Measurements from ENCODE around the gene ABCC2. TPM values are rescaled to one million over a fixed set of nuclear protein-coding genes. Genes with fewer than 3 reads are reported as not detected.

The ABCC2 gene
- total and polyA plus RNA-seq, 2 of the 4 experiments (the other 2 are of a cell fraction) = 0.21 to 0.36 TPM

GRCh38 chr10:99874341-99875085 is 92.1 kb downstream of the ABCC2 start:
- peaks cover 7% of the 10 kb centered on the region; the same call in 1 of the 2 replicates for H4K20me1 ChIP-seq (ENCODE audit: insufficient read depth, low read length)
- ATAC-seq (ENCODE audit: low read depth) (no peak), DNase-seq (no peak)
- H3K27ac ChIP-seq (ENCODE audit: insufficient read depth, low read length) = no peak overlapping the region
- H2BK5ac ChIP-seq (ENCODE audit: low read depth, low read length, poor library complexity, severe bottlenecking) = no peak overlapping the region
- WGBS, 2 experiments (ENCODE audit: extremely low coverage in 2 of 2, insufficient read length in 1 of 2) = 96% methylated on average over 2 of the region's 9 CpGs; no CpG with 5 or more reads in 1 of the 2 experiments
- peaks cover 6% of the 10 kb centered on the region; the same call in 1 of the 2 replicates for H3K4me1 ChIP-seq (ENCODE audit: control insufficient read depth, insufficient read depth, low read length)
- in situ Hi-C loops (cut with MboI; ENCODE audit: low sequenced_read_pairs) (no loop called here), intact Hi-C loops (cut with micrococcal nuclease) (no loop called here), dilution Hi-C loops (cut with HindIII; ENCODE audit: low sequenced_read_pairs, unreplicated experiment) (no loop called here)
- TF ChIP-seq NFE2L2 (IDR thresholded peaks at IDR 0.05; ENCODE audit: low read depth, low read length) = no peak
- no peak for TF ChIP-seq POLR2A (IDR thresholded peaks at IDR 0.05; ENCODE audit: low read depth, low read length)
- TF ChIP-seq RAD21 (IDR thresholded peaks at IDR 0.05; ENCODE audit: low read length) = no peak
- peak overlapping the region; percentile 14; the same call in 1 of the 3 replicates for H2BK15ac ChIP-seq (ENCODE audit: low read depth, low read length)
- no peak overlapping the region for H3K4me3 ChIP-seq (ENCODE audit: insufficient read depth, low read depth, low read length)
- no peak overlapping the region for H3K14ac ChIP-seq (replicated peaks; ENCODE audit: low read depth, low read length)
- no peak overlapping the region for H3K23ac ChIP-seq (ENCODE audit: low read depth, low read length)
- no peak overlapping the region for H2BK120ac ChIP-seq (ENCODE audit: low read depth, low read length)
- H3K4ac ChIP-seq (ENCODE audit: low read depth, low read length) = peak overlapping the region; percentile 25; the same call in 1 of the 2 replicates
- no peaks in the 10 kb centered on the region for H3K27me3 ChIP-seq (ENCODE audit: control insufficient read depth, insufficient read depth, low read length)
- H4K5ac ChIP-seq (ENCODE audit: low read depth, low read length) = no peak overlapping the region
- H3K18ac ChIP-seq (ENCODE audit: low read depth, low read length) = no peak overlapping the region
- peaks cover 6 to 26% of the 10 kb centered on the region in 2 experiments; a peak in 3 of 4 replicates for H3K79me1 ChIP-seq (ENCODE audit: low read depth in 1 of 2, low read length in 2 of 2)
- H3K9me3 ChIP-seq (ENCODE audit: control insufficient read depth, insufficient read depth, low read length) = no peaks in the 10 kb centered on the region
- H3K36me3 ChIP-seq (ENCODE audit: control insufficient read depth, insufficient read depth, low read length) = peaks cover 22% of the 10 kb centered on the region
- no peak overlapping the region for H3K9ac ChIP-seq (ENCODE audit: low read depth, low read length)
- no peak overlapping the region for H2AK9ac ChIP-seq (replicated peaks; ENCODE audit: low read depth, low read length, poor library complexity)
- H2AFZ ChIP-seq (replicated peaks; ENCODE audit: low read length, poor library complexity) = no peak overlapping the region
- ChIA-PET CTCF (interaction anchor here (0.6 to 1.3 kb wide), 3 partner anchors 14 to 310 kb away, joined by 4 to 5 read pairs (median 4); no protein-coding TSS in a partner anchor), POLR2A (ENCODE audit: unreplicated experiment) (no interaction called here)
- peaks cover 25% of the 10 kb centered on the region for H3K9me1 ChIP-seq (ENCODE audit: insufficient read depth, low read length)
- BruUV-seq (replicated peaks) = no TSS peak
- H2BK20ac ChIP-seq (ENCODE audit: low read depth, low read length) = no peak overlapping the region
- no peak overlapping the region for H3K4me2 ChIP-seq (ENCODE audit: low read depth, low read length)
- peak overlapping the region; percentile 55; the same call in 1 of the 2 replicates for H2AK5ac ChIP-seq (ENCODE audit: low read depth, low read length)
- H4K8ac ChIP-seq (ENCODE audit: low read depth in 2 of 2, low read length in 2 of 2) = 0 out of 4 replicates have a peak overlapping the region, but pooled peaks of 1 of the 2 experiments have one; percentile 20
- H4K91ac ChIP-seq (ENCODE audit: insufficient read depth, low read depth, low read length) = no peak overlapping the region
- no peak overlapping the region for H3K56ac ChIP-seq (ENCODE audit: extremely low read depth, insufficient read depth, low read length)

All from IMR-90 (cell line).